Mesenchymal stem cell (in vitro differentiated cells and primary cell): Measurements from ENCODE around the gene SNAPC4.
"Not testable (repeated sequence)": the region's sequence is repeated elsewhere in the genome, so short reads cannot be mapped to it uniquely, and the experiment has no call there.

Experiments used
- DNase-seq: peaks from one replicate; pipeline ENCODE4 v3.0.0-alpha.2; 2013
- H2AFZ ChIP-seq: one replicate; pipeline ENCODE4 v1.6.1; 2013; ENCODE audit warnings: low read depth, mild to moderate bottlenecking, control low read depth, inconsistent platforms, low read length, moderate library complexity
- H2AK5ac ChIP-seq: 2 replicates; pipeline ENCODE4 v1.6.1; 2013; ENCODE audit warnings: low read length, moderate library complexity, mild to moderate bottlenecking, inconsistent platforms; ENCODE audit not compliant: severe bottlenecking
- H2BK120ac ChIP-seq: one replicate; pipeline ENCODE4 v1.6.1; 2013; ENCODE audit warnings: low read depth, mild to moderate bottlenecking, inconsistent platforms, low read length, moderate library complexity
- H2BK12ac ChIP-seq, 2 experiments: one replicate each; pipeline ENCODE4 v1.6.1; 2013; ENCODE audit warnings: inconsistent platforms in 2 of 2, low read length in 2 of 2, mild to moderate bottlenecking in 2 of 2, moderate library complexity in 2 of 2, control low read depth in 1 of 2
- H2BK15ac ChIP-seq: one replicate; pipeline ENCODE4 v1.6.1; 2013; ENCODE audit warnings: mild to moderate bottlenecking, low read depth, inconsistent platforms; ENCODE audit not compliant: poor library complexity, severe bottlenecking
- H2BK5ac ChIP-seq: 2 replicates; pipeline ENCODE4 v1.6.1; 2013; ENCODE audit warnings: low read depth, mild to moderate bottlenecking, low read length, control low read depth, inconsistent platforms; ENCODE audit not compliant: poor library complexity, severe bottlenecking
- H3K14ac ChIP-seq, 2 experiments: one replicate each; pipeline ENCODE4 v1.6.1; 2013; ENCODE audit warnings: inconsistent platforms in 2 of 2, low read length in 2 of 2, control low read depth in 1 of 2, mild to moderate bottlenecking in 1 of 2, moderate library complexity in 1 of 2
- H3K18ac ChIP-seq, 2 experiments: one replicate each; pipeline ENCODE4 v1.6.1; 2013; ENCODE audit warnings: inconsistent platforms in 2 of 2, low read length in 2 of 2, control low read depth in 1 of 2, low read depth in 1 of 2, mild to moderate bottlenecking in 1 of 2
- H3K23ac ChIP-seq, 2 experiments: one replicate each; pipeline ENCODE4 v1.6.1; 2013; ENCODE audit warnings: inconsistent platforms in 2 of 2, low read length in 2 of 2, mild to moderate bottlenecking in 2 of 2, moderate library complexity in 2 of 2, control low read depth in 1 of 2
- H3K27ac ChIP-seq: 2 replicates; pipeline ENCODE4 v1.5.1; 2013; ENCODE audit warnings: mild to moderate bottlenecking, moderate library complexity, low read length, control low read depth, inconsistent platforms; ENCODE audit not compliant: poor library complexity, severe bottlenecking
- H3K27me3 ChIP-seq, 2 experiments: 2 replicates each; pipeline versions ENCODE4 v1.6.1 to v1.7.0; 2013; ENCODE audit warnings: low read length in 2 of 2, mild to moderate bottlenecking in 2 of 2, moderate library complexity in 2 of 2, control low read depth in 1 of 2, inconsistent platforms in 1 of 2; ENCODE audit not compliant: control insufficient read depth in 1 of 2, insufficient read depth in 1 of 2
- H3K36me3 ChIP-seq, 2 experiments: 2 replicates each; pipeline versions ENCODE4 v1.6.1 to v1.7.0; 2013; ENCODE audit warnings: low read length in 2 of 2, control low read depth in 1 of 2, inconsistent platforms in 1 of 2, low read depth in 1 of 2, mild to moderate bottlenecking in 1 of 2; ENCODE audit not compliant: insufficient read depth in 2 of 2, control insufficient read depth in 1 of 2
- H3K4ac ChIP-seq, 2 experiments: one replicate each; pipeline ENCODE4 v1.6.1; 2013; ENCODE audit warnings: inconsistent platforms in 2 of 2, low read length in 2 of 2, mild to moderate bottlenecking in 2 of 2, moderate library complexity in 2 of 2, control low read depth in 1 of 2, low read depth in 1 of 2
- H3K4me1 ChIP-seq: 2 replicates; pipeline ENCODE4 v1.6.1; 2013; ENCODE audit warnings: low read depth, low read length, control low read depth; ENCODE audit not compliant: control insufficient read depth, insufficient read depth
- H3K4me2 ChIP-seq: 2 replicates; pipeline ENCODE4 v1.6.1; 2013; ENCODE audit warnings: low read length, mild to moderate bottlenecking, inconsistent platforms; ENCODE audit not compliant: poor library complexity, severe bottlenecking
- H3K4me3 ChIP-seq, 2 experiments: 2 replicates each; pipeline versions ENCODE4 v1.5.1 to v1.7.0; 2013; ENCODE audit warnings: low read length in 2 of 2, mild to moderate bottlenecking in 2 of 2, control low read depth in 1 of 2, low read depth in 1 of 2; ENCODE audit not compliant: insufficient read depth in 1 of 2
- H3K79me1 ChIP-seq: replicated peaks from 2 replicates; pipeline ENCODE4 v1.6.1; 2013; ENCODE audit warnings: mild to moderate bottlenecking, control low read depth, low read length, inconsistent platforms; ENCODE audit not compliant: poor library complexity, severe bottlenecking
- H3K9ac ChIP-seq: 2 replicates; pipeline ENCODE4 v1.7.0; 2013; ENCODE audit warnings: mild to moderate bottlenecking, low read length, moderate library complexity
- H3K9me3 ChIP-seq: 2 replicates; pipeline ENCODE4 v1.7.0; 2013; ENCODE audit warnings: mild to moderate bottlenecking, low read length; ENCODE audit not compliant: control insufficient read depth
- H4K8ac ChIP-seq: one replicate; pipeline ENCODE4 v1.6.1; 2013; ENCODE audit warnings: inconsistent platforms, mild to moderate bottlenecking, low read length, moderate library complexity
- H4K91ac ChIP-seq: one replicate; pipeline ENCODE4 v1.6.1; 2013; ENCODE audit warnings: mild to moderate bottlenecking, low read length, inconsistent platforms
- WGBS: methylation state at CpG from one replicate; pipeline ENCODE4 v1.1.7; 2013; ENCODE audit warnings: mixed read lengths; 5-methylcytosine and 5-hydroxymethylcytosine counted together

The SNAPC4 gene

GRCh38 chr9:136407911-136408310, 7.9 kb upstream of the SNAPC4 start:
- H2BK120ac ChIP-seq: no peak overlapping the region
- H3K4ac ChIP-seq: no peak overlapping the region
- no peak overlapping the region for H3K23ac ChIP-seq
- H2AFZ ChIP-seq: no peak overlapping the region
- H3K27ac ChIP-seq: no peak overlapping the region
- H3K9ac ChIP-seq: no peak overlapping the region
- 79% methylated on average over 7 of the region's 7 CpGs for WGBS
- no peak overlapping the region for H2BK5ac ChIP-seq
- H3K4me1 ChIP-seq: peaks cover 19% of the 10 kb centered on the region
- H3K18ac ChIP-seq: no peak overlapping the region
- H4K91ac ChIP-seq: no peak overlapping the region
- no peak overlapping the region for H2AK5ac ChIP-seq
- peaks cover 35% of the 10 kb centered on the region for H3K79me1 ChIP-seq
- H3K27me3 ChIP-seq: no peaks in the 10 kb centered on the region
- no peaks in the 10 kb centered on the region for H3K9me3 ChIP-seq
- no peak overlapping the region for H3K4me3 ChIP-seq
- H3K14ac ChIP-seq: no peak overlapping the region
- no peak overlapping the region for H2BK12ac ChIP-seq
- no peak overlapping the region for H4K8ac ChIP-seq
- no peak for DNase-seq
- H2BK15ac ChIP-seq: no peak overlapping the region
- H3K36me3 ChIP-seq: peaks cover 39 to 53% of the 10 kb centered on the region in 2 experiments
- H3K4me2 ChIP-seq: no peak overlapping the region

- H2BK120ac ChIP-seq, H2BK12ac ChIP-seq, H3K9ac ChIP-seq, H3K9me3 ChIP-seq, H2AFZ ChIP-seq, H2BK5ac ChIP-seq, H3K14ac ChIP-seq, H4K91ac ChIP-seq, H2AK5ac ChIP-seq, H4K8ac ChIP-seq, H3K4me3 ChIP-seq, H3K27me3 ChIP-seq, H3K27ac ChIP-seq, H2BK15ac ChIP-seq, H3K23ac ChIP-seq, H3K4ac ChIP-seq, H3K4me2 ChIP-seq, H3K18ac ChIP-seq, DNase-seq: not testable (repeated sequence)
- Histone ChIP-seq H3K79me1 (peaks cover 33% of the 10 kb centered on the region), H3K4me1 (peaks cover 19% of the 10 kb centered on the region), H3K36me3 (peaks cover 44 to 52% of the 10 kb centered on the region in 2 experiments)
- whole genome bisulfite sequencing: 96% methylated on average over 22 of the region's 28 CpGs
Observed at GRCh38 chr9:136407061-136407460, 7.1 kb upstream of the SNAPC4 start.

GRCh38 chr9:136405904-136406303, 5.9 kb upstream of the SNAPC4 start:
- H3K4ac ChIP-seq, H3K9ac ChIP-seq, H3K4me3 ChIP-seq, H3K9me3 ChIP-seq, H3K27me3 ChIP-seq, H2BK120ac ChIP-seq, DNase-seq, H2BK15ac ChIP-seq, H2AFZ ChIP-seq, H4K91ac ChIP-seq, H4K8ac ChIP-seq, H3K4me2 ChIP-seq, H3K27ac ChIP-seq, H2BK5ac ChIP-seq, H3K18ac ChIP-seq, H2AK5ac ChIP-seq, H3K14ac ChIP-seq, H3K23ac ChIP-seq, H2BK12ac ChIP-seq: not testable (repeated sequence)
- Histone ChIP-seq H3K79me1 (peaks cover 33% of the 10 kb centered on the region), H3K4me1 (peaks cover 12% of the 10 kb centered on the region), H3K36me3 (peaks cover 50 to 54% of the 10 kb centered on the region in 2 experiments)
- 96% methylated on average over 10 of the region's 10 CpGs for WGBS

- Histone ChIP-seq H2BK15ac (no peak overlapping the region), H3K9me3 (no peaks in the 10 kb centered on the region), H3K14ac (no peak overlapping the region), H3K18ac (no peak overlapping the region), H3K4me1 (peaks cover 14% of the 10 kb centered on the region), H4K8ac (no peak overlapping the region), H2BK120ac (no peak overlapping the region), H3K4ac (no peak overlapping the region), H3K79me1 (peaks cover 33% of the 10 kb centered on the region), H2BK12ac (no peak overlapping the region), H3K23ac (no peak overlapping the region), H3K4me2 (no peak overlapping the region), H3K27me3 (no peaks in the 10 kb centered on the region), H2AK5ac (no peak overlapping the region), H3K4me3 (no peak overlapping the region), H4K91ac (no peak overlapping the region), H2AFZ (no peak overlapping the region), H3K27ac (no peak overlapping the region), H3K36me3 (peaks cover 50 to 54% of the 10 kb centered on the region in 2 experiments), H3K9ac (no peak overlapping the region), H2BK5ac (no peak overlapping the region)
- WGBS: 95% methylated on average over 4 of the region's 7 CpGs
- DNase-seq: no peak
Observed at GRCh38 chr9:136405481-136405880, 5.5 kb upstream of the SNAPC4 start.
